Calu3 (cell line): ENCODE data around the gene ZNF462. TPM values are rescaled to one million over a fixed set of nuclear protein-coding genes. Genes with fewer than 3 reads are reported as not detected.

Source experiments
- BruUV-seq: library from RNA; stranded (reverse); fragments of 400-500 nt; replicated peaks from 2 replicates; lab custom pipeline; 2021; lab: Mats Ljungman, UMichigan
- CTCF ChIA-PET: fragments of 300-600 bp; sonication (Branson Sonifier 250); formaldehyde crosslinking; loops from one replicate; lab custom pipeline; 2022; ENCODE audit warnings: antibody characterized with exemption; lab: Charles Lee
- DNase-seq: peaks from one replicate; pipeline ENCODE4 v3.0.0; 2022
- H3K27ac Mint-ChIP-seq: one replicate; pipeline ENCODE4 v1.8.0; 2022; ENCODE audit warnings: mixed read lengths; ENCODE audit not compliant: unreplicated experiment
- H3K27me3 Mint-ChIP-seq: one replicate; pipeline ENCODE4 v1.8.0; 2022; ENCODE audit warnings: mixed read lengths; ENCODE audit not compliant: unreplicated experiment
- H3K36me3 Mint-ChIP-seq: one replicate; pipeline ENCODE4 v1.8.0; 2022; ENCODE audit warnings: mild to moderate bottlenecking, moderate library complexity, mixed read lengths; ENCODE audit not compliant: insufficient read depth, unreplicated experiment
- H3K4me1 Mint-ChIP-seq: one replicate; pipeline ENCODE4 v1.8.0; 2022; ENCODE audit warnings: mild to moderate bottlenecking, low read depth, mixed read lengths; ENCODE audit not compliant: unreplicated experiment
- H3K4me3 Mint-ChIP-seq: one replicate; pipeline ENCODE4 v1.8.0; 2022; ENCODE audit warnings: mild to moderate bottlenecking, low read depth, moderate library complexity, mixed read lengths; ENCODE audit not compliant: unreplicated experiment
- H3K9me3 Mint-ChIP-seq: one replicate; pipeline ENCODE4 v1.8.0; 2022; ENCODE audit warnings: low read depth, mixed read lengths; ENCODE audit not compliant: unreplicated experiment
- CTCF ChIP-seq: fragments of 200-600 bp; IDR thresholded peaks from one replicate; pipeline ENCODE4 v1.8.0; 2022; ENCODE audit warnings: antibody characterized with exemption; ENCODE audit not compliant: unreplicated experiment
- intact Hi-C: fragments of 100-400 bp; cut with micrococcal nuclease; formaldehyde crosslinking; loops from one replicate; pipeline ENCODE4 v1.10.0; 2022; ENCODE audit not compliant: unreplicated experiment
- total RNA-seq: library from RNA; stranded (reverse); gene quantifications from 2 replicates; pipeline ENCODE4 v1.2.3, GENCODE V29; 2022

The ZNF462 gene
- total RNA-seq, 1 experiment from 2014 or later: 48.0 TPM

GRCh38 chr9:106880863-106881262, 17.9 kb downstream of the ZNF462 start:
- no peak for TF ChIP-seq CTCF
- Mint-ChIP-seq H3K27ac (peak overlapping the region; percentile 38), H3K9me3 (peaks cover 2% of the 10 kb centered on the region), H3K4me3 (no peak overlapping the region), H3K36me3 (no peaks in the 10 kb centered on the region), H3K27me3 (no peaks in the 10 kb centered on the region), H3K4me1 (peaks cover 43% of the 10 kb centered on the region)
- CTCF ChIA-PET: no interaction called here
- DNase-seq: no peak
- no TSS peak for BruUV-seq
- intact Hi-C loops: loop anchor here (5.0 to 10.0 kb wide), 2 partner anchors 36 to 456 kb away; no protein-coding TSS in a partner anchor

- peaks cover 52% of the 10 kb centered on the region for H3K4me1 Mint-ChIP-seq
- H3K27me3 Mint-ChIP-seq: no peaks in the 10 kb centered on the region
Observed at GRCh38 chr9:106883030-106883429, 20.1 kb downstream of the ZNF462 start.

GRCh38 chr9:106883626-106884190, 20.7 kb downstream of the ZNF462 start:
- no peak for DNase-seq
- no peak for TF ChIP-seq CTCF
- peak overlapping the region; percentile 8 for H3K4me3 Mint-ChIP-seq
- CTCF ChIA-PET: interaction anchor here (1.0 to 1.6 kb wide), 3 partner anchors 15 to 38 kb away, joined by 4 to 6 read pairs (median 5); no protein-coding TSS in a partner anchor
- peak overlapping the region; percentile 27 for H3K27ac Mint-ChIP-seq
- no peaks in the 10 kb centered on the region for H3K27me3 Mint-ChIP-seq
- peaks cover 49% of the 10 kb centered on the region for H3K4me1 Mint-ChIP-seq
- BruUV-seq: TSS peak; percentile 44
- H3K36me3 Mint-ChIP-seq: no peaks in the 10 kb centered on the region
- intact Hi-C loops: loop anchor here (2.0 to 10.0 kb wide), 3 partner anchors 15 to 459 kb away; no protein-coding TSS in a partner anchor
- peaks cover 2% of the 10 kb centered on the region for H3K9me3 Mint-ChIP-seq

More at GRCh38 chr9:106883030-106883429, 20.1 kb downstream of the ZNF462 start:
- TF ChIP-seq CTCF: no peak
- H3K4me3 Mint-ChIP-seq: peak overlapping the region; percentile 8
- no TSS peak for BruUV-seq
- H3K9me3 Mint-ChIP-seq: peaks cover 2% of the 10 kb centered on the region
- CTCF ChIA-PET: interaction anchor here (1.0 to 1.6 kb wide), 2 partner anchors 15 to 18 kb away, joined by 4 to 6 read pairs; no protein-coding TSS in a partner anchor
- intact Hi-C loops: loop anchor here (2.0 to 10.0 kb wide), 3 partner anchors 14 to 458 kb away; no protein-coding TSS in a partner anchor
- no peaks in the 10 kb centered on the region for H3K36me3 Mint-ChIP-seq
- H3K27ac Mint-ChIP-seq: peak overlapping the region; percentile 27
- DNase-seq: no peak

GRCh38 chr9:106885451-106885850, 22.5 kb downstream of the ZNF462 start:
- TF ChIP-seq CTCF: no peak
- intact Hi-C loops: loop anchor here (10.0 kb wide), 1 partner anchor 461 kb away; no protein-coding TSS in a partner anchor
- peaks cover 2% of the 10 kb centered on the region for H3K9me3 Mint-ChIP-seq
- H3K27me3 Mint-ChIP-seq: no peaks in the 10 kb centered on the region
- CTCF ChIA-PET: no interaction called here
- no peaks in the 10 kb centered on the region for H3K36me3 Mint-ChIP-seq
- H3K4me3 Mint-ChIP-seq: no peak overlapping the region
- peak; percentile 6 for DNase-seq
- no TSS peak for BruUV-seq
- H3K27ac Mint-ChIP-seq: no peak overlapping the region
- H3K4me1 Mint-ChIP-seq: peaks cover 64% of the 10 kb centered on the region
